ENCODE data around the gene PLA2G2D.

Gene PLA2G2D, protein sequence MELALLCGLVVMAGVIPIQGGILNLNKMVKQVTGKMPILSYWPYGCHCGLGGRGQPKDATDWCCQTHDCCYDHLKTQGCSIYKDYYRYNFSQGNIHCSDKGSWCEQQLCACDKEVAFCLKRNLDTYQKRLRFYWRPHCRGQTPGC

GRCh38 chr1:20119347-20119746, at the start of gene PLA2G2D:
Gene PLA2G2D, minus strand, starts transcription at chr1:20119536. Its CDS starts 38 bp downstream, at chr1:20119498.
- no peak for DNase-seq (ENCODE audit: low read depth)

DNA sequence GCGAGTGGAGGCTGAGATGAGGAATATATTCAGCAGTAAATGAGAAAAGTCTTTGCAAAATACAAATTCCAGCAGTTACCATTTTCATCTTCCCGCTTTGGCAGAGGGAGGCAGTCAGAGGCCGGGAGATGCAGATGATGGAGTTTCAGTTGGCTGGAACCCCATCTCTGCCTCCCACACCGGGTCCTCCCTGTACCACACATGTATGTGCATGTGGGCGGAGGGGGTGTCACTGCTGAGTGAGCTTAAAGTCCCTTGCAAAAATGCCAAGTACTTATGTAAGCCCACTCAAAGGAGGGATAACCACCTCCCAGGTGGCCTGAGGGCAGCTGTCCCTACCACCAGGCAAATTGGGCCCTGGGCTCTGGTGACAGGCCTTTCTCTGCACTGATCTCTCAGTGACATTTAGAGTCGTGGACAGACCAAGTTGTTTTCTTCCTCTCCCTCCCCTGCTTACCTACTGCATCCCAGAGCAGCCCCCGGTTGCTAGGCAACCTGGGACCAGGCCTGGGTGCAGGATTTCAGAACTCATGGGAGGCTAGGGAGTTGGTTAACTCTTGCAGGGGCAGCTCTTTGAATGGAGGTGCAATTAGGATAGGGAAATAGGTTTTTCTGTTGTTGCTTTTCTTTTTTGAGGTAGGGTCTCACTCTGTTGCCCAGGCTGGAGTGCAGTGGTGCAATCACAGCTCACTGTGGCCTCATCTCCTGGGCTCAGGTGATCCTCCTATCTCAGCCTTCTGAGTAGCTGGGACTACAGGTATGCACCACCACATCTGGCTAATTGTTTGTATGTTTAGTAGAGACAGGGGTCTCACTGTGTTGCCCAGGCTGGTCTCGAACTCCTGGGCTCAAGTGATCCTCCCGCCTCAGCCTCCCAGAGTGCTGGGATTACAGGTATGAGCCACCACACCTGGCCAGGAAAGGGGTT, 49.5 kb upstream of the PLA2G2D start:
- DNase-seq (ENCODE audit: low read depth) = no peak

- DNase-seq (ENCODE audit: low read depth) = no peak
Observed at GRCh38 chr1:20167126-20167525, 47.8 kb upstream of the PLA2G2D start.

DNA sequence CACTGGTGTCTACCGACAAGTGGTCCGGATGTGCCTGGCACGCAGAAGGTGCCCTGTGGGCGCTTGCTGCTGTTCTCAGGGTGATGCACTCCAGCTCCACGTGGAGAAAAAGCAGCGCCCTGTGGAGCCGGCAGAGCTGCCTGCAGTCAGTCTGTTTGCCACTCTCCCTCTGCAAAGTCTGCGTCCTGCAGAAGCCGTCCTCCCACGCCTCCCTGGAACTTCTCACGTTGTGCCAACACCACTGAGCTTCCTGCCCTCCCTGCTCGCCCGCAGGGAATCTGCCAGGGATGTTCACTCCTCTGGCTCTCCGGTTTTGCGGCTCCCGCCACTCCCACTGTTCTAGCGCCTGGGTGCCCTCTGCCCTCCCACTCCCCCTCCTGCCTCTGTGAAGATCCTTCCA, 46.7 kb upstream of the PLA2G2D start:
- DNase-seq (ENCODE audit: low read depth) = no peak

- DNase-seq (ENCODE audit: low read depth) = no peak
Observed at GRCh38 chr1:20165522-20165951, 46.2 kb upstream of the PLA2G2D start.

DNA sequence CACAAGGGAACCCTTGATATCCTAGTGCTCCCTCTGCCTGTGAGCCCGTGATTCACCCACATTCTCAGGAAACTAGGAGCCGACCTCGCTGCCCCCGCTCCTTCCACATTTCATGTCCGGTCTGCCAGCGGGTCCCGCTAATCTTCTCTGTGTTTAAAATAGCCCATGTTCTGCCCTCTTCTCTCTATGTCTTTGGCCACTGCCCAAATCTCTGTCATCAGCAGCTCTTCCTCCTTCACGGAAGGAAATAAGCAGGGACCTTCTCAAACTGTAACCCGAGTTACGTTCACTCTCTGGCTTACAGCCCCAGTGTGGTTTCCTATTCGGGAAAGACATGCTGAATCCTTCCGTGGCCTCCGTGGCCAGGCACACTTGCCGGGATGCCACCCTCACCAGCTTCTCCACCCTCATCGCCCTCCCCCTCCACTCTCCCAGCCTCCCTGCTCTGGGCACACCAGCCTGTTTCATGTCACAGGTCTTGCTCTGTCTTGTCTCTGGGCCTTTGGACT, 45.4 kb upstream of the PLA2G2D start:
- DNase-seq (ENCODE audit: low read depth) = no peak

- DNase-seq (ENCODE audit: low read depth) = no peak
Observed at GRCh38 chr1:20160034-20160433, 40.7 kb upstream of the PLA2G2D start.

- DNase-seq (ENCODE audit: low read depth) = no peak
Observed at GRCh38 chr1:20158358-20159070, 39.2 kb upstream of the PLA2G2D start.

DNA sequence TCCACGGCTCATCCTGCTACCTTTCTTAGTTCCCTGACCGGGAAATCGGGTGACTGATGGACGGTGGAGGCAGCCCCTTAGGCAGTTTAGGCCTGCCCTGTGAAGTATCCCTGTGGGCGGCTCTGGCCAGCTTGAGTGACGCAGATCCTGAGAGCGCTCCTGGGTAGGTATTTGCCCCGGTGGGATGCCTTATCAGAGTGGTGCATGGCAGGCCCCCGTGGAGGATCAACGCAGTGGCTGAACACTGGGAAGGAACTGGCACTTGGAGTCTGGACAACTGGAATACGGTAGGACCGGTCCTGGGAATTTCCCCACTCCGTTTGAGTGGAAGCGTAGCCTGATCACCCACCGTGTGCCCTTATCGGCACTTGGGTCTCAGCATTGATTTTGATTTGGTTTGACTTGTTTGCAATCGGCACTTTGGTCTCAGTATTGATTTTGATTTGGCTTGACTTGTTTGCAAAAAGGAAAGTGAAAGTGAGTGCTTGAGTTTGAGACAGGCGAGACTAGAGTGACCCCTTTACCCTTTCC, 35.0 kb upstream of the PLA2G2D start:
- DNase-seq (ENCODE audit: low read depth) = no peak

GRCh38 chr1:20153000-20153418, 33.7 kb upstream of the PLA2G2D start:
- no peak for DNase-seq (ENCODE audit: low read depth)

DNA sequence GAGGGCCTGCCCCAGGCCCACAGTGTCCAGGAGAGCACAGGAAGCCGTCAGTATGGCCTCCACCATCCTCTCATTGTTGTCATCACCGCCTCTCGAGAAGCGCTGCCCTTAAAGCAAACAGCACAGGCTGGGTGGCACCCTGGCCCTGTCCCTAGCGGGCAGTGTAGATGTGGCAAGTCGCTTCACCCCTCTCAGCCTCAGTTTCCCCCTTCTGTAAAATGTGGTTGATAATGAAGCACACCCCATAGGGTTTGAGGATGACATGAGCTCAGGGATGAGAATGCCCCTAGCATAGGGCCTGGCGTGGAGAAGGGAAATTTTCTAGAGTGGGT, 33.2 kb upstream of the PLA2G2D start:
- no peak for DNase-seq (ENCODE audit: low read depth)

DNA sequence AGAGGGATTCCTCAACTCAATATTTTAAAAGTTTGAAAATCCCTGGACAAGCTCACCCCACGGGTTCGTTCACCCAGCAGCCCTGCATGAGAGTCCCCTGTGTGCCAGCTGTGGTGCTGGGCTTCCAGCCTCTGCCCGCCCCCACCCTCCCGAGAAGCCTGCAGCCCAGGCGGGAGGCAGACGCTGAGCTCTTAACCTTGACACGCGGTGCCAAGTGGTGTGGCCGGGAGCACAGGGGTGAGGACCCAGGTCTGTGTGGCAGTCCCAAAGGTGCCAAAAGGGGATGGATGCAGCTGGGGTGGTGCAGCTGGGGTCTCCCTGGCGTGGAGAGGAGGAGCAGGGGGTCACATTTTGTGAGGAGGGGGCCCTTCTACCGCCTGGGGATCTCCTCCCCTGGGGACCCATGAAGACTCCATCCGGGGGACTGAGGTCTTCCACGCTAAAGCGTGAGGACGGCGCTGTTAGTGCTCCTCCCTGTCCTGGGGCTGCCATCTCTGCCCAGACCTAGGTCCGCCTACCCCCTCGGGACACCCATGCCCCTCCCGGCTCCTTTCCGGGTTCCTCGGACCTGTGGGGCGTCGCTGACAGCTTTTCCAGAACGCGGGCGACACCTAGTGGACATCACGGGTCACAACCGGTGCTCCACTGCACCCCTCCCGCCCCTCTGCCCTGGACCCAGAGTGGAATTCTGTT, 32.7 kb upstream of the PLA2G2D start:
- peak; percentile 68 for DNase-seq (ENCODE audit: low read depth)

DNA sequence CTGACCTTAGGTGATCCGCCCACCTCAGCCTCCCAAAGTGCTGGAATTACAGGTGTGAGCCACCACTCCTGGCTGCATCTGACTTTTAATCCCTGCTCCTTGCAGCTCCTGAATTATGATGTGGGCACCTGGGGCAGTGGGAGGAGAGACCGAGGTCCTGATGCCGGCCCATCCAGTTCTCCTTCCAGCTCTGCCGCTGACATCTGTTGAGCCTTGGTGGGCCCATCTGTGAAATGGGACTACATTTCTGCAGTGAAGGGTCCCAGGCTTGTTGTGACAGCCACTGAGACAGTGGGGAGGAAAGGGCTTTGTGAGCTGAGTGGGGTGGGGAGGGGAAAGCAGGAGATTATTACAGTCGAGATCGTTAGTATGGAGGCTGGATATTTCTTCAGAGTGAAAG, 31.6 kb upstream of the PLA2G2D start:
- DNase-seq (ENCODE audit: low read depth) = no peak

GRCh38 chr1:20150326-20150705, 31.0 kb upstream of the PLA2G2D start:
- DNase-seq (ENCODE audit: low read depth) = no peak

- DNase-seq (ENCODE audit: low read depth) = no peak
Observed at GRCh38 chr1:20149601-20150325, 30.4 kb upstream of the PLA2G2D start.

DNA sequence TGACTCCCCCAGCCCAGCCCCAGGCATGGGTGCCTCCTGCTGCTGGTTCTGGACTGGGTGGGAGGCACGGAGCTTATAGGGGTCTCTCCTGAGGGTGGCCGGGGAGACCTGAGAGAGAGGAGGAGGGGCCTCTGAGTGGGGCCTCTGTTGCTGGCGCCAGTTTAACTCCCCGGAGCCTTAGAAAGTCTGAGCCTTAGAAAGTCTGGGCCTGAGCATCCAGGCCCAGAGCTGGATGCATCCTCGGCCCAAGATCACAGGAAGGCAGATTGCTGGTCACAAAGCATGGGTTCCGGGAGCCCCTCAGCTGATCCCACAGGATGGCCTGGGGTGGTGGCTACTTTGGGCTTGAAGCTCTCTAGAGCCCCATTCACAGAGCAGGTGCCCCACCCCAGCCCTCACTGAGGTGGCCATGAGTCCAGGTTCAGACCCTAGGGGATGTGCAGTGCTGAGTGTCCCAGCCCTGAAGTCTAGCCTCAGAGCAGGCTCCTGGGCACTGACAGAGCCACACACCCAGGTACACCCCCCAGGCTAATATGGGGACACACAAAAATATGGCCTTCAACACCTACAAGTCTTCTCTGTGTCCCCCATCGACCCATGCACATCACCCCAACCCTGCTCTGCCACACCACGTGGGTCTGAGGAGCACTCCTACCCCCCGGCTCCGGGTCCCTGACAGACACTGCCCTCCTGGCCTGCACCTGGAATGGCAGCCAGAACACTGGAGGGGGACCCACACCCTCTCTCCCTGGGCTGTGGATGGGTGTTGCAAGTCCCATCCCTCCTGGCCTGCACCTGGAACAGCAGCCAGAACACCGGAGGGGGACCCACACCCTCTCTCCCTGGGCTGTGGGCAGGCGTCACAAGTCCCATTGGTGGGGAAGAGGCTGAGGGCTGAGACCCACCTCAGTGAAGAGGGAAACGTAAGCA, 29.5 kb upstream of the PLA2G2D start:
- DNase-seq (ENCODE audit: low read depth) = no peak

GRCh38 chr1:20147846-20148570, 28.7 kb upstream of the PLA2G2D start:
- no peak for DNase-seq (ENCODE audit: low read depth)

DNA sequence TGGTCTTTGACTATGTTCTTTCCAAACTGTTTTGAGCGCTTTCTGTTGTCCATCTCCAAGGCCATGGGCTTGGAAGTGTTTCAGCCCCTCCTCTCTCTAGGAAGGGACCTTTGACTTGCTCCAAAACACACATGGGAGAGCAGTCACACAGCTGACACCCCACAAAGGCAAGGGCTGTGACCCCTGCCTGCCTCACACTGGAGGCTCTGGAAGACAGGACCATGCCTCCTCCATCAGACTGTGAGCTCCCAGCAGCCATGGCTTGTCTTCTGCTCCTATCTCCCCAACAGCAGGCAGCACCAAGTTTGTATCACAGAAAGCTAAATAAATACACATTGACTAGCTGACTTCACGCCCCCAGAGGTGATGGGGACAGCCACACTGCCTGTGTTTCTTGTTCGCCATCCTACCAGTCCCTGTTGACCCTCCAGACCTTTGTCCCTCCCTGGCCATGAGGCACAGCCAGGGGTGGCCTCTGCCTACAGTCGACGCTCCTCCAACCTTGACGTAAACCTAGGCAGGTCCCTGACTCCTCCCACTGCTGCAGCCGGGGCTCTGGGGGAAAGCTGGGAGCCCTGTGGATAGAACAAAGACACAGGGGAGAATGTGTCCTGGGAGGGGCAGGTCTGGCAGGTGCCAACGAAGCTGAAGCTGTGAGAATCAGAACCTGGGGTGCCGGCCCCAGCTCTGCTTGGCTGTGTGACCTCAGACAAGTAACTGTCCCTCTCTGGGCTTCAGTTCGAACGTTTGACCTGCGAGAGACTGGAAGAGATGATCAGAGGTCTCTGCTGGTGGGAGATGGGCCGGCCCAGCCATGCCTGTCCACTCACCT, 24.6 kb upstream of the PLA2G2D start:
- DNase-seq (ENCODE audit: low read depth) = no peak

GRCh38 chr1:20143318-20143717, 24.0 kb upstream of the PLA2G2D start:
- DNase-seq (ENCODE audit: low read depth) = no peak

All from activated T-helper 9 cell treated with anti-CD3 and anti-CD28 coated beads, Interleukin-2, amount 50 U/mL, for 16 hours (primary cell).